GM10248 (cell line): ENCODE measurements around the gene IRF5.

Experiments
- CTCF ChIA-PET: fragments of 300-600 bp; sonication (Branson Sonifier 250); formaldehyde crosslinking; extraction: SDS; loops from one replicate; lab custom pipeline; 2021; ENCODE audit warnings: antibody characterized with exemption; lab: Yijun Ruan, JAX
- POLR2A ChIA-PET: fragments of 350-650 bp; sonication (Branson Sonifier 250); formaldehyde crosslinking; extraction: SDS; loops from one replicate; lab custom pipeline; 2020; ENCODE audit warnings: antibody characterized with exemption; lab: Yijun Ruan, JAX
- DNase-seq: peaks from one replicate; pipeline ENCODE4 v3.0.0; 2012; ENCODE audit errors: extremely low spot score
- CTCF ChIP-seq: IDR thresholded peaks from 2 replicates; pipeline ENCODE4 v1.5.1; 2012; ENCODE audit warnings: mild to moderate bottlenecking, low read depth; ENCODE audit errors: extremely low read depth, missing control alignments, control extremely low read depth

IRF5 gene

GRCh38 chr7:128937271-128937646 is 468 bp upstream of the IRF5 start:
- no peak for DNase-seq
- POLR2A ChIA-PET: interaction anchor here (1.0 to 1.1 kb wide), 3 partner anchors 10 to 27 kb away, joined by 3 to 4 read pairs (median 3); partner anchors contain the start of gene KCP
- CTCF ChIA-PET: interaction anchor here (0.9 to 2.1 kb wide), 6 partner anchors 11 to 154 kb away, joined by 3 to 7 read pairs (median 4); no protein-coding TSS in a partner anchor
- TF ChIP-seq CTCF: no peak

GRCh38 chr7:128938544-128939074 is 882 bp downstream of the IRF5 start:
- POLR2A ChIA-PET: interaction anchor here (1.2 to 2.9 kb wide), 3 partner anchors 10 to 24 kb away, joined by 3 to 12 read pairs (median 10); no protein-coding TSS in a partner anchor
- CTCF ChIA-PET: interaction anchor here (1.1 to 11.8 kb wide), 5 partner anchors 9 to 153 kb away, joined by 3 to 140 read pairs (median 3); no protein-coding TSS in a partner anchor
- no peak for TF ChIP-seq CTCF
- DNase-seq: no peak

- TF ChIP-seq CTCF: no peak
- peak; percentile 71 for DNase-seq
- ChIA-PET CTCF (interaction anchor here (0.6 to 11.8 kb wide), 11 partner anchors 10 to 275 kb away, joined by 3 to 140 read pairs (median 3); no protein-coding TSS in a partner anchor), POLR2A (interaction anchor here (0.6 to 2.9 kb wide), 12 partner anchors 10 to 388 kb away, joined by 3 to 14 read pairs (median 4); partner anchors contain the start of gene TNPO3)
Observed at GRCh38 chr7:128939075-128939860, 1.5 kb downstream of the IRF5 start.

GRCh38 chr7:128939861-128940410 is 2.2 kb downstream of the IRF5 start:
- ChIA-PET CTCF (interaction anchor here (0.6 to 11.8 kb wide), 14 partner anchors 10 to 274 kb away, joined by 3 to 140 read pairs (median 3); no protein-coding TSS in a partner anchor), POLR2A (interaction anchor here (0.6 to 3.7 kb wide), 15 partner anchors 9 to 389 kb away, joined by 3 to 14 read pairs (median 4); partner anchors contain the start of gene TNPO3)
- TF ChIP-seq CTCF: peak; percentile 46
- peak; percentile 73 for DNase-seq

- POLR2A ChIA-PET: interaction anchor here (0.6 to 3.7 kb wide), 11 partner anchors 8 to 151 kb away, joined by 3 to 14 read pairs (median 5); no protein-coding TSS in a partner anchor
- peak; percentile 91 for DNase-seq
- CTCF ChIA-PET: interaction anchor here (0.6 to 11.8 kb wide), 12 partner anchors 16 to 273 kb away, joined by 3 to 140 read pairs (median 4); no protein-coding TSS in a partner anchor
- no peak for TF ChIP-seq CTCF
Observed at GRCh38 chr7:128940494-128941322, 3.0 kb downstream of the IRF5 start.
